RCC 7860 (cell line): ENCODE results near the gene DDC.
"Not testable (repeated sequence)": the region's sequence is repeated elsewhere in the genome, so short reads cannot be mapped to it uniquely, and the experiment has no call there.

Experiments used
- DNase-seq: peaks from one replicate; pipeline ENCODE4 v3.0.0-alpha.2; 2015; ENCODE audit warnings: low spot score
- FAIRE-seq: peaks from 2 replicates; lab custom pipeline; 2012; peaks lifted over from hg19 to GRCh38; lab: Jason Lieb, UNC

Gene DDC

DNA sequence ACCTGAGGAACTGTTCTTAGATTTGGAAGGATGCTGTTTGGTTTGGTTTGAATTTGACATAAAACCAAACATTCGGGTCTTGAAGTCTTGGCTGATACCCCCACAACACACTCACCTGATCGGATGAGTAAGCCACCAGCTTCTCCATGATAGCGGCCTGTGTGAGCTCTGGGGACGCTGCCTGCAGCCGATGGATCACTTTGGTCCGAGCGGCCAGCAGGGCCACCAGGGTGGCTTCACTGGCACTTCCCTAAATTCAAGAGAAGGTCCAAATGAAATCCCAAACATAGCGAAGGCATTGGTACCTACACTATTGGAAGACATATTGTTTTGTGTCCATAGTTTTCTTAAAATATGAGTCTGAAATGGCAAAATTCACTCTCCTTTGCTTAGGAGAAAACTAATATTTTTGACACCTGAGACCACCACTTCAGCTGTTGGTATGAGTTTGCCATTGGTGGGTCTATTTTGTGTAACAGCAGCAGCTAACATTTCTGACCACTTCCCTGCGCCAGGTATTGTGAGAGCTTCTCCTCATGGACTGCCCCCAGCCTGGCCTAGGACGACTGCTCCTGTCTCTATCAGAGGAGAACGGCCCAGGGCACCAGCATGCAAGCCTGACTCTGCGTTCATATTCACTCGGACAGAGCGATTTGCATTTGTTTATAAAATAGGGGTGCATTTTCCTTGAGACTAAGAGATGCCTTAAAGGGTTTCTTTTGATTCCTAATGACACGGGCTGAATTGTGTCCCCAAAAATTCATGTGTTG is 35.9 kb downstream of the DDC start:
- FAIRE-seq (no peak), DNase-seq (no peak)

DNA sequence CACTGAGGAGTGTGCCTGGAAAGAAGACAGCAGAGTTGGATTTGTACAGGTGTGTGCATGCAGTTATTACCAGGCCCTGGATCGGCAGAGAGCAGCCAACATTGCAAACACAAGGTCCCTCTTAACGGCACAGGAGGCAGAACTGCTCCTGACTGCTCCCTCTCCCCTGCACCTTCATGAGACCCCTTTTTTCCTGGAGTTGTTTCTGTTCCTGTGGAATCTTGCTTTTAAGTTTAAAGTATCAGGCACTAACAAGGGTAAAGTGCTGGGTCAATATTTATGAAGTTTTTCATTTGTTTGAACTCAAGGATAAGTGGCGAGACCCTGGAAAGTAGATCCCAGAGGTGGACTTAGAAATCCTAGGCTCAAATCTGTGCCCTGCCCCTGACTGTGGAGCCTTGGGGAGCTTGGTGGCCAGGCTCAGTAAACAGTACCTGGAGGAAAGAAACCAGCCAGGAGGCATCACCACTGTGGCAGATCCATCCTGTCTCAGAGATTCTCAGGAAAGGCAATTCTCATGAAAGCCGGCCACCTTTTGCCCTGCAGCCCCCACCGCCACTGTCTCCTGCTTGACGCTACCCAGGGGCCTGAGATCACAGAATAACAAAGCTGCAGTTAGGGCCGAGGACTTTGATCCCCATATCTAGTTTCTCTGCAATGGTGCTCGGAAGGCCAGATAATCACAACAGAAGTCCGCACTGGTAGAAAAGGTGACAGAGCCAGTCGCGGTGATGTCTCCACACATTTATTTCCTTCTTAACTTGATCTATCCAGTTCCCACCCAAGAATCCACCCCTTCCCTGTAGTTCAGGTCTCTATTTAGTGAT is 36.7 kb downstream of the DDC start:
- no peak for DNase-seq
- FAIRE-seq = no peak

- FAIRE-seq, DNase-seq: not testable (repeated sequence)
Observed at GRCh38 chr7:50519350-50519749, 45.9 kb downstream of the DDC start.

DNA sequence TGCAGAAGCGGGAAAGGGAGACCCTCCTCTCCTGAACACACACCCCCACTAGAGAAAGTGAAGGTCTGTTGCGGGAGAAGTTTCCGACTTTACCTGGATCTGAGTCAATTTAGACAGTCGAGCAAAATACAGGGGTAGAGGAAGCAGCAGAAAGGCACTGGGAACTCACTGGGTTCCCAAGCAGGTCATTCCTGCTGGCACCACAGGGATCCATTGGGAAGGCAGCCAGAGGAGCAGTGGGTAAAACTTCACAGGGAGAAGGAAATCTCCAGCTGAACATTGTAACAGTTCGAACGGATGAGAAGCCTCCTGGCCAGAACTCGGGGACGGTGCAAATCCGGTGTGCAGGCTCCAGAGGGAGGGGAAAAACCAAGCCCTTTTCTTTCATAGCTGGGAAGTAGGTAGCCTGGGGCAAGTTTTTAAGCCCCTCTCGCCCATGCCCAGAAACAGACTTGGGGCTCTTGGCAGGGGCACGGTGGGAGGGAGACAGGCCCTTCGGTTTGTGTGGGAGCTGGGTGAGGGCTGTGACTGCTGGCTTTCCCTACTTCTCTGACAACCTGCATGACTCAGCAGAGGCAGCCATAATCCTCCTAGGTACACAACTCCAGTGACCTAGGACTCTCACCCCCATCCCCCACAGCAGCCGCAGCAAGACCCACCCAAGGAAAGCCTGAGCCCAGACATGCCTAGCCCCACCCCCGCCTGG is 51.9 kb downstream of the DDC start:
- DNase-seq = no peak
- FAIRE-seq = no peak

GRCh38 chr7:50512384-50512783 is 52.8 kb downstream of the DDC start:
- FAIRE-seq = no peak
- DNase-seq = no peak

DNA sequence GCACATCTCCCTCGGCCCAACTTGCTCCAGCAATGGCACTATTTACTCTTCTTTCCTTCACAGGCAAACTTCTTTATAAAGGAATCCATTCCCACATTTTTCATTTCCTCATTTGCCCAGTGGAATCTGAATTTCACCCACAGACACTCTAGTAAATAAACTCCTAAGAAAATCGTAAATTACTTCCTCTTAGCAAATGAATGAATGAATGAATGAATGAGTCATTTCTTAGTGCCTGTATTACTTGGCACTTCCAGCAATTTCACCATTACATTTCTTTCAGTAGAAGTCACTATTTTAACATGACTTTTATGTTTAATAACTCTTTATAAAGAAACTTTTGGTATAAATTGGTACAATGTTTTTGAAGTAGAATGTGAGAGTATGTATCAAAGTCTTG is 55.7 kb downstream of the DDC start:
- DNase-seq (no peak), FAIRE-seq (no peak)

DNA sequence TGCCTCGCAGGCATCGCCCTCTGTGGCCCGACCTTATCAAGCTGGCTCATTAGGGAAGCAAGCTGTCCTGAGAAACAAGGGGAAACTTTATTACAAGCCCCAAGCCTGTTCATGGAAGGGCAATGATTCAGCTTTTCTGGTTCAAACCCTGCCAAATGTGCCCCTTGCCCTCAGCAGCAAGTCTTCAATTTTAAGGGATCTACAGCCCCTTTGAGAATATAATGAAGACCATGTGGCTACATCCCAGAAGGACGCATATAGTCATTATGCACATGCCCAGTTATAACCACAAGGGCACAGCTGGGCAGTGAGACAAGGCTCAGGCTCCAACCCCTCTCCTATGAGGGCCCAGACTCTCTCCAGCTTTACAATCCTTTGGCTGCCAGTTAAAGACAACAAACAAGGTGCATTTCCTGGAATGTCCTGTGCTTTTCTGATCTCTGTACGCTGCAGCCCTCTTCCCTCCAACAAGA is 56.7 kb downstream of the DDC start:
- FAIRE-seq = no peak
- no peak for DNase-seq

DNA sequence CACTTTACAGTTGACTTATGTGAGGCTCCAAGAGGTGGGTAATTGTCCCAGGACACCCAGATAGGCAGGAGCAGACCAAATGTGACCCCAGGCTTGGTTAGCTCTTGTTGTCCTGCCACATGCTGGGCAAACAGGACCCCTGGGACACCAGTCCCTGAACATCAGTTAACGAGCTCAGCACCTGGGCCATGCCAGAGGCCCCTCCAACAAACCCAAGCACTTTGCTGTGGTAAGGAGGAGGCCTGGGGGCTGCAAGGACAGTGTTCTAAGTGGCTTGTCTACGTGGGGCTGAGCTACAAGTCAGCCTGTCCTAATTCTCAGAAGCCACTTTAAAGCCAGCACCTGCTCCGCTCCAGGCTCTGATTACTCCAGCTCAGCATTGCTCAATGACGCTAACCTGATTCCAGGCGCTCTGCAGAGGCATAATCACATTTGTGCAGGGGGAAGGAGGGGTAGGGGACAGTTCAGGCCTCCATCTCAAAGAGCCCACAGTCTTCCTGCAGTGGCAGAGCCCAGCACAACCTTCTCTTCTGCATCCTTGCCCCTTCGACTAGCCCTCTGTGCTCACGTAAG is 57.2 kb downstream of the DDC start:
- DNase-seq (no peak), FAIRE-seq (no peak)

- no peak for DNase-seq
- no peak for FAIRE-seq
Observed at GRCh38 chr7:50505553-50506210, 59.5 kb downstream of the DDC start.

- FAIRE-seq = no peak
- DNase-seq = no peak
Observed at GRCh38 chr7:50504646-50505546, 60.3 kb downstream of the DDC start.

- FAIRE-seq (no peak), DNase-seq (no peak)
Observed at GRCh38 chr7:50502947-50503346, 62.3 kb downstream of the DDC start.

GRCh38 chr7:50502001-50502684 is 63.1 kb downstream of the DDC start:
- DNase-seq (peak; percentile 82), FAIRE-seq (peak; percentile 82)

DNA sequence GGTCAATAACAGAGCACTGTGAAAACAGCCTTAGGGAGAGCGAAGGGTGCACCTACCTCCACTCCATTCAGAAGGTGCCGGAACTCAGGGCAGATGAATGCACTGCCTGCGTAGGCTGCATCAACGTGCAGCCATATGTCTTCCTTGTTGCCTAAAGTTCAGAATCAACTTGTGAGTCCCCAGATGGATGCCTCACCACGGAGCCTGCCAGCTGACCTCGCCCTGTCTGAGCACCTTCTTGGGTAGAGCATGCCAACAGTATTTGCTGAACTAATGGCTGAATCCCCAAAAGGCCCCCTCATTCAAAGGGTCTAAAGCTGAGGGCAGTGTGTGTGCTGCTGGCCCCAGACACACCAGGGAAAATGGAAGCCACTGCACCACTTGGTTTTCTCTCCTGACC is 66.1 kb downstream of the DDC start:
- FAIRE-seq (no peak), DNase-seq (no peak)

DNA sequence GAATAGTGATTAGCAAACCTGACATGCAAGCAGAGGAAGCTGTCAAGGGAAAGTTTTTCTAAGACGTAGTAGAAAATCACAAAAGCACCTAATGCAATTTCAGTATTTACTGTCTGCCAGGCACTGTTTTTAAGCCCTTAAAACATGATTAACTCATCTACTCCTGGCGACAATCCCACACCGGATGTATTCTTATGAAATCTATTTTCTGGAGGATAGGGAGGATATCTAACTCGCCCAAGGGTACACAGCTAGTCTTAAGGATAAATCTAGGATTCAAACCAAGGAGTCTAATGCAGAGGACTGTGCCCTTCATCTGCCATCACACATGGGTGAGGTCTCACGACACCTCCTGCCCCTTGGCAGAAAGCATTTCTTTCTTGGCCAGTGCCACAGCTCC is 67.2 kb downstream of the DDC start:
- DNase-seq (no peak), FAIRE-seq (no peak)

DNA sequence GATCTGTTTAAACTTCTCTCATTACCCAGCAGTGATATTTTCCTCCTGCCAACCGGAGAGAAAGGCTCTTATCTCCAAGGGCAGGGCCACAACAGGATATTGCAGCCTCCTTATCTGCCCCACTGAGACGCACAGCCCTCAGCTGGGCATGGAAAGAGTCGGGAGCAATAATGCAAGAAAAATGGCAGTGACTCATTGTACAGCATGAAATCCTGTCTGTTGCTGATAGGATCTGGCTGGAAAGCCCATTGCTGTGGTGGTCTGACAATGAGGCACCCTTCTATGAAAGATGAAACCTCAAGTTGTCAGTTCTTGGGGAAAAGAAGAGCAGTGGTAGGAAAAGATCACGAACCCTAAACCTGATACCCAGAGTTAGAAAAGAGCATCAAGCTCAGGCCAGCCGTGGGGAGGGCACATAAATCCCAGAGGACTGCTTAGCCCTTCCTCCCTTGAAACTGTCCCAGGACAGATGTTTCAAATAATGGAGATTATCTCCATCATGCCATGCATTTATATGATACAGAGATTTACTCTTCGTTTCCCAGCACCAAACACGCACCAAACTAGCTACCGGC is 68.0 kb downstream of the DDC start:
- FAIRE-seq (no peak), DNase-seq (peak; percentile 34)

- DNase-seq (no peak), FAIRE-seq (no peak)
Observed at GRCh38 chr7:50496569-50496968, 68.6 kb downstream of the DDC start.

GRCh38 chr7:50495746-50496145 is 69.5 kb downstream of the DDC start:
- DNase-seq = no peak
- FAIRE-seq = no peak

DNA sequence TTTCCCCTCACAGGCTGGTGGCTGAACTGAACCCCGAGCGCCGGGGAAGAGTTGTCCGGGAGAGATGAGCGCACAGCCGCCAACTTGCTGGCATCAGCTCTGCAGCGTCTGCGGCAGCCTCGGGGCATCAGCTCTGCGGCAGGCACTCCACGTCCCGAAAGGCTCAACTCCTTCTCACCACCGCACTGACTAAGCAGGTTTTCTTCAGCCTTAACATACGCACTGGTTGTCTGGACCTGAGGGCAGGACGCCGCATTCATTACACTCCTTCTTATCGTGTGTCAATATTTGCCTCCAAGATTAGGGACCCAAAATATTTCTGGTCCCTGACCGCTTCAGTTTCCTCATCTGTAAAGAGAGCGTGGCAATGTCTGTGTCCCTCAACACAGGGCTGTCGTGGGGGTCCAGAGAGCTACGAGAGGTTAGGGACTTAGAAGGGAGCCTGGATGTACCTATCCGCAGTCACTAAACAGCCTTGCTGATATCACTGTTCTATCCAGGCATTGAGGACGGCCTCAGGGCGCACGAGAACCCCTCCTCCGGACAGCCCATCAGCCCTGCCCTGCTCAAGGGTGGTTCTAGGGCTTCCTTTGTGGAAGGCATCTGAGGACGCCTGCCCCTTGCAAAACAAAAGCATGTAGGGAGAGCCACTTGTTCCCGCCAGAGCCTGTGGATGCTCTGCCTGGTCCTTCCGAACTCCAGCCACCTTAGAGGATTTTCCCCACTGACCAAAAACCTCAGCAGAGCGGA is 72.3 kb downstream of the DDC start:
- FAIRE-seq (no peak), DNase-seq (no peak)
